A204.1 (cell line): Measurements from ENCODE around the gene ARFIP1.
A peak's percentile ranks its signal among the peaks of the same experiment; 100 is the strongest.
"Not testable (repeated sequence)": the region's sequence is repeated elsewhere in the genome, so short reads cannot be mapped to it uniquely, and the experiment has no call there.

Experiments
- FAIRE-seq: peaks from 2 replicates; lab custom pipeline; 2012; peaks lifted over from hg19 to GRCh38; lab: Jason Lieb, UNC

ARFIP1 gene

GRCh38 chr4:152779513-152780266, at the start of gene ARFIP1, which contains the start of gene TIGD4:
Gene ARFIP1 (plus strand): TSS chr4:152779954. CDS start chr4:152829634, 49,680 bp downstream.
Gene TIGD4 (minus strand): TSS chr4:152779730. CDS start chr4:152771004, 8,726 bp downstream.
- FAIRE-seq = peak; percentile 98

- FAIRE-seq = no peak
Measured at GRCh38 chr4:152731997-152732396, 47.8 kb upstream of the ARFIP1 start.

- FAIRE-seq = no peak
Measured at GRCh38 chr4:152734015-152734698, 45.6 kb upstream of the ARFIP1 start.

GRCh38 chr4:152734699-152735050, 45.1 kb upstream of the ARFIP1 start:
- FAIRE-seq = no peak

DNA sequence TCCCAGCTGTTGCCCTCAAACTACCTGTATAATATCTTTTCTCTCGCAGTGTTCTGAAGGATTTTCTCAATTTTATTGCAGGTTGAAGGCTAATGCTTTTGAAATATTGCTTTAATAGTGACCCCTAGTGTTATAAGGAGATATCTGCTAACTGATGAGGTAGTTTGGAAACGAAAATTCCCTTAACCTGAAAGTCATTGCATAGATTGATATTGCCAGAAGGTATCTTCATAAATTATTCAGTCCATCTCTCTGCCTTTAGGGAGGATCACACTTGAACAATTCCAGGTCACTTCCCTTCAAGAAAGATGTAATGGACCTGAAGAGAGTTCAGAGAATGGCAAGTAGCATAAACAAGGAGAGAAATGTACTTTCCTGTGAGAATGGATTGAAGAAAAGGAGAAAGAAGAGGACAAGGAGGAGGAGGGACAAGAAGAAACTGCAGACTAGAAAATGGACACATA, 44.3 kb upstream of the ARFIP1 start:
- FAIRE-seq = peak; percentile 80

- FAIRE-seq = no peak
Measured at GRCh38 chr4:152735906-152736305, 43.8 kb upstream of the ARFIP1 start.

GRCh38 chr4:152738827-152739226, 40.9 kb upstream of the ARFIP1 start:
- no peak for FAIRE-seq

DNA sequence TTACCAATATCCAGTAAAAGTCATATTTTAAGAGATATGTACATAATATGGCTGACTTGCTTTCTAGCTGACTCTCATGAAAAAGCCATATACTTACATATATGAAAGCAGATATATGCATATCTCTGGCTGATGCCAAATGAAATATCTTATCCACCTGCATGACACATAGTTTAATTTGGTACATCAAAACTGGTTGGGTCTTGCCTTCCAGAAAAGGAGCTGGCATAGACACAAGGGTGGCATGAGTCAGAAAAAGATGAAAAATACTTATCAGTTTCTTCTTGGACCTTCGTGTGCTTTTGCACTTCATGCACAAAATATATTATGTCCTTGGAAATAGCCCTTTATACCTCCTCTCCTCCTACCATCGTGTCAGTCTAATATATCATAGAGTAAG, 32.3 kb upstream of the ARFIP1 start:
- FAIRE-seq = no peak

- FAIRE-seq = no peak
Measured at GRCh38 chr4:152748619-152749018, 31.1 kb upstream of the ARFIP1 start.

GRCh38 chr4:152763796-152764195, 16.0 kb upstream of the ARFIP1 start:
- no peak for FAIRE-seq

DNA sequence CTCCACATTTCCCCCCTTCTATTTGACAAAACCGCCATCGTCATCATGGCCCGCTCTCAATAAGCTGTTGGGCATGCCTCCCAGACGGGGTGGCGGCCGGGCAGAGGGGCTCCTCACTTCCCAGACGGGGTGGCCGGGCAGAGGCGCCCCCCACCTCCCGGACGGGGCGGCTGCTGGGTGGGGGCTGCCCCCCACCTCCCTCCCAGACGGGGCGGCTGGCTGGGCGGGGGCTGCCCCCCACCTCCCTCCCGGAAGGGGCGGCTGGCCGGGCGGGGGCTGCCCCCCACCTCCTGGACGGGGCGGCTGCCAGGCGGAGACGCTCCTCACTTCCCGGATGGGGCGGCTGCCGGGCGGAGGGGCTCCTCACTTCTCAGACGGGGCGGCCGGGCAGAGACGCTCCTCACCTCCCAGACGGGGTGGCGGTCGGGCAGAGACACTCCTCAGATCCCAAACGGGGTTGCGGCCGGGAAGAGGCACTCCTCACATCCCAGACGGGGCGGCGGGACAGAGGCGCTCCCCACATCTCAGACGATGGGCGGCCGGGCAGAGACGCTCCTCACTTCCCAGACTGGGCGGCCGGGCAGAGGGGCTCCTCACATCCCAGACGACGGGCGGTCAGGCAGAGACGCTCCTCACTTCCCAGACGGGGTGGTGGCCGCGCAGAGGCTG, 14.6 kb upstream of the ARFIP1 start:
- not testable (repeated sequence) for FAIRE-seq

- no peak for FAIRE-seq
Measured at GRCh38 chr4:152771741-152772533, 7.8 kb upstream of the ARFIP1 start.

- FAIRE-seq = no peak
Measured at GRCh38 chr4:152773339-152773738, 6.4 kb upstream of the ARFIP1 start.

GRCh38 chr4:152773953-152774352, 5.8 kb upstream of the ARFIP1 start:
- no peak for FAIRE-seq

- peak; percentile 6 for FAIRE-seq
Measured at GRCh38 chr4:152776352-152776751, 3.4 kb upstream of the ARFIP1 start.

- FAIRE-seq = no peak
Measured at GRCh38 chr4:152777488-152777887, 2.3 kb upstream of the ARFIP1 start.

- FAIRE-seq = no peak
Measured at GRCh38 chr4:152778656-152779512, 870 bp upstream of the ARFIP1 start.

- FAIRE-seq = no peak
Measured at GRCh38 chr4:152780267-152780778, 569 bp downstream of the ARFIP1 start.

- no peak for FAIRE-seq
Measured at GRCh38 chr4:152784490-152785350, 5.0 kb downstream of the ARFIP1 start.
